SU-DHL-6 (cell line): Measurements from ENCODE around the gene GALR2.

Experiments
- H2AFZ ChIP-seq: fragments of 200-600 bp; sonication (generic); 2 replicates; pipeline ENCODE4 v1.6.1; 2014; ENCODE audit warnings: low read depth, mild to moderate bottlenecking, moderate library complexity, mixed read lengths, antibody characterized with exemption, low read length; ENCODE audit not compliant: severe bottlenecking
- H3F3A ChIP-seq: fragments of 200-600 bp; shearing (Covaris generic); 2 replicates; pipeline ENCODE4 v1.6.0; 2016; ENCODE audit warnings: antibody characterized with exemption, mild to moderate bottlenecking; ENCODE audit not compliant: insufficient read depth
- H3K27ac ChIP-seq: fragments of 200-600 bp; sonication (generic); 2 replicates; pipeline ENCODE4 v1.5.1; 2016; ENCODE audit warnings: low read depth, mild to moderate bottlenecking, low read length, moderate library complexity, mixed read lengths
- H3K27me3 ChIP-seq: fragments of 200-600 bp; sonication (generic), shearing (Covaris generic); 2 replicates; pipeline ENCODE4 v1.6.0; 2014; ENCODE audit warnings: mild to moderate bottlenecking, low read length
- H3K36me3 ChIP-seq: fragments of 200-600 bp; sonication (generic); 2 replicates; pipeline ENCODE4 v1.6.1; 2014; ENCODE audit warnings: mild to moderate bottlenecking, low read length, mixed read lengths
- H3K4me2 ChIP-seq: fragments of 300-600, 200-600 bp; shearing (Covaris generic), sonication (generic); 2 replicates; pipeline ENCODE4 v1.6.0; 2014; ENCODE audit warnings: low read length, low read depth, mild to moderate bottlenecking; ENCODE audit not compliant: poor library complexity, severe bottlenecking
- H3K4me3 ChIP-seq: fragments of 200-600 bp; sonication (generic); 2 replicates; pipeline ENCODE4 v1.5.1; 2014; ENCODE audit warnings: antibody characterized with exemption, low read length, mild to moderate bottlenecking, mixed read lengths; ENCODE audit not compliant: insufficient read depth, poor library complexity, severe bottlenecking
- H3K79me2 ChIP-seq: fragments of 200-600 bp; sonication (generic); 2 replicates; pipeline ENCODE4 v1.6.1; 2014; ENCODE audit warnings: mild to moderate bottlenecking, low read length, moderate library complexity; ENCODE audit not compliant: insufficient read depth
- H3K9ac ChIP-seq: fragments of 200-600 bp; sonication (generic); 2 replicates; pipeline ENCODE4 v1.7.0; 2014; ENCODE audit warnings: mild to moderate bottlenecking, low read length
- H3K9me2 ChIP-seq: fragments of 200-600 bp; sonication (generic); replicated peaks from 2 replicates; pipeline ENCODE4 v1.6.1; 2014; ENCODE audit warnings: low read length; ENCODE audit not compliant: insufficient read depth
- H3K9me3 ChIP-seq: fragments of 200-600 bp; sonication (generic); 2 replicates; pipeline ENCODE4 v1.6.1; 2014; ENCODE audit warnings: low read length, mixed read lengths; ENCODE audit not compliant: insufficient read depth
- H4K20me1 ChIP-seq: fragments of 200-600 bp; sonication (generic); 2 replicates; pipeline ENCODE4 v1.6.1; 2014; ENCODE audit warnings: low read depth, mild to moderate bottlenecking, antibody characterized with exemption, low read length, moderate library complexity, mixed read lengths
- CTCF ChIP-seq: fragments of 200-600 bp; sonication (generic); IDR thresholded peaks from one replicate; pipeline ENCODE4 v1.5.1; 2017; ENCODE audit warnings: antibody characterized with exemption, mild to moderate bottlenecking, low read length, moderate library complexity; ENCODE audit not compliant: insufficient read depth, poor library complexity, severe bottlenecking
- EZH2phosphoT487 ChIP-seq: fragments of 200-600 bp; sonication (generic), shearing (Covaris generic); conservative IDR thresholded peaks from 2 replicates; pipeline ENCODE4 v1.6.1; 2018; ENCODE audit warnings: mild to moderate bottlenecking, antibody characterized with exemption, low read length, moderate library complexity, mixed read lengths

GALR2 gene

GRCh38 chr17:76074390-76075363 lies at the start of gene GALR2:
GALR2 (plus strand) TSS chr17:76074781; CDS start chr17:76074884, 103 bp downstream.
- Histone ChIP-seq H3K27me3 (no peaks in the 10 kb centered on the region), H3K9me3 (no peaks in the 10 kb centered on the region), H3K79me2 (peaks cover 31% of the 10 kb centered on the region), H2AFZ (no peak within 1 kb of the TSS), H3K36me3 (no peaks in the 10 kb centered on the region), H3K4me2 (no peak within 1 kb of the TSS), H3K27ac (no peak within 1 kb of the TSS), H3K9me2 (no peaks in the 10 kb centered on the region), H3K9ac (no peak within 1 kb of the TSS), H4K20me1 (no peaks in the 10 kb centered on the region), H3F3A (peaks cover 12% of the 10 kb centered on the region), H3K4me3 (no peak within 1 kb of the TSS)
- TF ChIP-seq EZH2phosphoT487 (no peak), CTCF (no peak)

- no peaks in the 10 kb centered on the region for H3K36me3 ChIP-seq
- no peaks in the 10 kb centered on the region for H3K79me2 ChIP-seq
- no peak overlapping the region for H3K4me2 ChIP-seq
- H4K20me1 ChIP-seq = no peaks in the 10 kb centered on the region
- no peaks in the 10 kb centered on the region for H3K9me3 ChIP-seq
- no peak overlapping the region for H3K9ac ChIP-seq
- H3K4me3 ChIP-seq = no peak overlapping the region
- no peaks in the 10 kb centered on the region for H3K27me3 ChIP-seq
- 0 out of 2 replicates have a peak, but pooled peaks cover under 1% of the 10 kb centered on the region for H3F3A ChIP-seq
- no peak overlapping the region for H3K27ac ChIP-seq
- TF ChIP-seq CTCF (no peak), EZH2phosphoT487 (no peak)
- no peaks in the 10 kb centered on the region for H3K9me2 ChIP-seq
- H2AFZ ChIP-seq = no peak overlapping the region
Observed at GRCh38 chr17:76025294-76025693, 49.3 kb upstream of the GALR2 start.

GRCh38 chr17:76026714-76027158 lies 47.8 kb upstream of the GALR2 start:
- TF ChIP-seq EZH2phosphoT487 (no peak), CTCF (no peak)
- Histone ChIP-seq H3K4me3 (no peak overlapping the region), H3K79me2 (no peaks in the 10 kb centered on the region), H3K27me3 (no peaks in the 10 kb centered on the region), H3K36me3 (no peaks in the 10 kb centered on the region), H2AFZ (no peak overlapping the region), H3K9me3 (no peaks in the 10 kb centered on the region), H3F3A (no peaks in the 10 kb centered on the region), H3K9ac (no peak overlapping the region), H3K9me2 (no peaks in the 10 kb centered on the region), H3K4me2 (no peak overlapping the region), H4K20me1 (no peaks in the 10 kb centered on the region), H3K27ac (no peak overlapping the region)
